Measurements from ENCODE around the gene DCANP1.

The DCANP1 gene

DNA sequence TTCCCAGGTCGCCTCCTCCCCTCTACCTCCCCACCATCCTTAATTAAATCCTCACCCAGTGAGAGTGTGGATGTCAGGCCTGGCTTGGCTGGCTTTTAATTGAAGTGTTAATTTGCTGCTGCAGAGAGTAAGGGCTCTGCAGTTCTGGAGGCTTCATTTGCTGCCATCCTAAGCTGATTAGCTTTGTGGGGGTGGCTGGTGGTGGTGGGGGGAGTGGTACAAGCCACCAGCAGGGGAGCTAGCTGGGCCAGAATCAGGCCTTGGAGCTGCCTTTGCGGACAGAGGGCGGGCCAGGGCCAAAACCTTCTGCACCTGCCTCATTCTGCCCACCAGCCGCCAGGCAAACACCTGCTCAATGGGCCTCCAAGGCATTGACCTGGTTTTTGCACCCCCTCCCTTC is 31.8 kb upstream of the DCANP1 start:
- DNase-seq: no peak

DNA sequence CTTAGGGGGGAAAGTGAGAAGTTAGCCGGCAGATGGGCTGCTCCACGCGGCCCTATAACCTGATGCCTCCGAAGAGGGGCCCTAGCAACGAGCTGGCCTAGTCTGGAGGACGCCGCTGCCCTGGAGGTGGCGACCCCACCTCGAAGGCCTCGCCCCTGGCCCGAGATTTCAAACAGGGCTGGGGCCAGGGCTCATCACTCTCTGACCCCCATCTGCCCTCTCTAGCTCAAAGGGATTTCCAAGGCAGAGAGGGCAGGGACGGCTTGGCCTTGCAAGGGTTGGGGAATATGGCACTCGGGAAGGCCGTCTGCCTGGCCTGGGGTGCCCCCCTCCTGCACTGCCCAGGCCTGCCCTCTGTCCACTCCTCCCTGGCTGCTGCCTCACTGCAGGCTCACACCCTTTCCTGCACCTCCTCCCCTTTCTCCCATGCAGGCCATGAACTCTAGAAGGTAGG is 30.5 kb upstream of the DCANP1 start:
- DNase-seq: no peak

DNA sequence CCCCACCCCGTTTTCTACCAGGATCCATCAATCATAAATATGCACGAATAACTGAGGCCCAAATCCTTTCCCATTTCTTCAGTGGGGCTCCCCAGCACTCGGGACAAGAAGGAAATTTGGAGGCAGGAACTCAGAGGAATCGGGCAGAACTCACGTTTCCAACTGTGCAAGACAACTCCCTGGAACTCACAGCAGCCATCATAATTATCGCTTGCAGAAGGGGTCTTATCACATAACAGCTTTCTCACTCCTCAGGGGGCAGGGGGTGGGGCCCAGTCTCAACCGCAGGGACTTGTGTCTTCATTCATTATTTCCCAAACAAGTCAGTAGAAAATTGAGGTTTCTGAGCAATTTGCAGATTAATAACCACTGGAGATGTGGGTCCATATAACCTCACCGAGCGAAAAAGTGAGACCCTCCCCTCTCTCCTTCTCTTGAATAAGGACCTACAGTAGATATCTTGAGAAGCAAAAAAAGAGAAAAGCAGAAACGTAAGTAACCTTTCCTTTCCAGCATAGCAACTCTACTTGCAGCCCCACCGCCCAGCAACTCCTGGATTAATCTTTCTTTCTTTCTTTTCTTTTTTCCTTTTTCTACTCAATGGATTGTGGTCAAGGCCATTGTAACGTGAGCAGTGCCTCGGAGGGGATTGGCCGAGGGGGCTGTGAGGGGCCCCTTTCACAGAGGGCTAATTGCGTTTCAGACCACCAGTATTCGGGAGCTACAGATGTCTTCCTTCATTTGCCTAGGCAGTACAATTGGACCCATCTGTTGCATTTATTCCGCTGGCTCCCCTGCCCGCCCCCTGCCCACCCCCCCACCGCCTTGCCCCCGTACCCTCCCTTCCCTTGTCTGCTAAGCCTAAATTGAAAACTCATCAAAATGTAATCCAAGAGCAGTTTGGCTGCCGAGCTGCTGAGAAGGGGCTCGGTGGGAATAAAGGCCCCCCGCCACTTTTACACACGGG is 29.8 kb upstream of the DCANP1 start:
- no peak for DNase-seq

DNA sequence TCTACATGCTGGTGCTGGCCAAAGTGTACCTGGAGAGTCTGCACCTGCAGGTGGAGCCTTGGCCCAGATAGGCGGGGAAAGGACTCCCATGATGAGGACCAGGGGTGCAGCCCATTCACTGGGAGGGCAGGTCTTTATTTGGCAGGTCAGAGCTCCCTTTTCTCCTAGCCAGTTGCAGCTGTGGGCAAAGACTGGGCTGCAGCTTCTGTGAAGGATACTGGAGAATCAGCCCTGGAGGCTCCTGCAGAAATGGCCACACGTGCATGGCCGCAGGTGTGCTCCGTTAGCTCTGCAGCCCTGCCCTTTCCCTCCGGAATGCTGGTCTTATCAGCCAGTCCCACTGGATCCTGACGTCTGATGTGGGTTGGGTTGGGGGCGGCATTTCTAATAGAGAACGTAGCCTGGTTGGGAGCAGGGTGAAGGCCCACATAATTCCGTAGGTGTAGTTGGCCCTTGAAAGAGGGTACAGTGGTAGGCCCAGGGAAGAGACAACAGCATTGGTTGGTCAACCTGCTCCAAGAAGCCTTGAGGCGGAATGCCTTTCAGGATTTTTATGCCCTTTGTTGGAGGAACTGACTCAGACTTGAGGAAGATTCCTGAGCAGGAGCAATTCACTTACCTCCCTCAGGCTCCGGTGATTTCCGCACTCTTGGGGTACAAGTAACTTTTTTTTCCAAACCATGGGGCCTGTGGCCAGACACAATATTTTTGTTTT is 27.0 kb upstream of the DCANP1 start:
- DNase-seq: no peak

DNA sequence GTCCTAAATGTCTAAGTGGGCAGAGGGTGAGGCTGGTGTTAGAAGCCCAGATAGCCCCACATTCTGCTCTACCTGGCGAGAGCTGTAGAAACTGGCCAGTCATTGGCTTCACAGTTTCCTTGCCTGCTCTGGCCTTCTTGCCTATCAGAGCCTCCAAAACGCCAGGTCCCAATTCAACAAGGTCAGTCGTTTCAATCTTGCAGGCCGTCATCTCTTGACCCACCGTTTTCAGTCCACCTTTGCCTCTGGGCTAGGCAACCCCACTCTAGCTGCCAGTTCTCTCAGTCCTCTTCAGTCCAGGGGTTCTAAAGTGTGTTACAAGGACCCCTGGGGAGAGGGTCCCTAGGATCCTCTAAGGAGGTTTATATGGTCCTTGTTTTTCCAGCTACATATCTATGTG is 25.0 kb upstream of the DCANP1 start:
- DNase-seq: no peak

DNA sequence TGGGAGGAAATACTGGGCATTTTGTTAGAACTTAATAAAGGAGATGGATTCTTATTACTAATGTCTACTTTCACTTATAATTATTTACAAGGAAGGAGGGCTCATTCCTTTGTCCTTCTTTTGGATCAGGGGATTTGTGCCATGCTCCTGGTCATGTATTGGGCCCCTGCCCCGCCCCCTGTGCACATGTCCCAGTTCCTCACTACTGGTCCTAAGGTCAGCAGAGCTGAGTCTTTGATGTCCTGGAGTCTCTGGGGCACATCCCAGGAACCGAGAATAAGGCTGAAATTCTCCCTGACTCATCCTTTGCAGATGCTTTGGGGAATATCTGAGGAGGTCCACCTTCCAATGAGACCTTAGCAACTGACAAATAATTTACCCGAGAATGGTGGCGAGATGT is 24.6 kb upstream of the DCANP1 start:
- no peak for DNase-seq

DNA sequence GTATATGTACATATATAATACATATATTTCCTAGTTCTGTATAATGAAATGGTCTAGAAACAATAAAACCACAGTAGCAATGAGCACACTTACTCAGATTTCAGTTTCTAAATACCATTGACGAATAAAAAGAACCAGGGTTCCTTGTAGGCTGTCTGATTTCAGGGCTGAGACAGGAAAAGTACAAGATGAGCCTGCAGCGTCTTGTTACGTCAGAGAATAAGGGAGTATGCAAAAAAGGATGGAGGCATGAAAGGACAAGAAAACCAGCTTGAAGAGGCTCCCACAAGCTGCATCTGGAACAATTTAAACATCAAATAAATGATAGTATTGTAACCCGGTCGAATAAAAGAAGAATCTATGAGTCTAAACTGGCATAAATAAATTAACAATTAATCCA is 22.8 kb upstream of the DCANP1 start:
- no peak for DNase-seq

DNA sequence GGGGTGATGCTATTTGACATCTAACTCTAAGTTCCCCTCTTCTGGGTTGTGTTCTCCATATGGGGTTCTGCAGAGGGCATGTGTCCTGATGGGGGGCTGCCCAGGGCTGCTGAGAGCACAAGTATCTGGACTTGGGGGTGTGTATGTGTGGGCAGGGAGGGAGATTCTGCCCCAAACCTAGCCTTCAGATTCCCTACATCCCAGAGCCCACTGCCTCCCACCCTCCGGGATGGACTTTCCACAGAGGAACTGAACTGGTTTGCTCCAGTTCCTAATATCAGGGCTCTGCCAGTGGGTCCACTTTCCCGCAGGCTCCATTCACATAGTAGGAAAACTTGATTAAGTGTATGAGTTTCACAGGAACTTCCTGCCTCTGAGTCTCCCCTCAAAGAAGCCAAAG is 21.4 kb upstream of the DCANP1 start:
- DNase-seq: no peak

DNA sequence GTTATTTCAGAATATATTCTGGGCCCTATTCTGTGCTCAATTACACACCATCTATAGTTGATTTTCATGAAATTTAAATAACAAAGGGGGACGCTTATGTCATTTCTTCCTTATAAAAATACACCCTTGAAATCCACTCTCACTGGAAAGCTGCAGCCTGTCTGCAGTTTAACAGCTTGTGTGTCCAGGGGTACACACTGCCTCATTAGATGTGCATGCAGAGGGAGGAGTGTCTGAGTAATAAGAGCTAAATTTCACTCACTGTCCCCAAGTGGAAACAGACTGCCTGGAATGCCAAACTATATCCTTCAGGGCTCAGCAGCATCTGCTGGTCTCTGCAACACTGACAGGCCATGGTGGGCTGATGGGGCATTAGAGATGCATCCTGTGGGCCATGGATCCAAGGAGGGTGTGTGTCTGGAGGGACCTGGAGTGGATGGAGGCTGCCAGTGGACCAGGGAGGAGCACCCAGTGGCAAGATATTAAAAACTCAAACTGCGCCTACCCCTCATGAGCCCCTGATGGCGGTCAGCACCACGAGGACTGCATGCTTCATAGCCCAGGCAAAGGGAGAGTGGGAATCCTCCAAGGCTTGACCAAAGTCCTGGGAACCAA is 20.8 kb upstream of the DCANP1 start:
- DNase-seq: no peak

DNA sequence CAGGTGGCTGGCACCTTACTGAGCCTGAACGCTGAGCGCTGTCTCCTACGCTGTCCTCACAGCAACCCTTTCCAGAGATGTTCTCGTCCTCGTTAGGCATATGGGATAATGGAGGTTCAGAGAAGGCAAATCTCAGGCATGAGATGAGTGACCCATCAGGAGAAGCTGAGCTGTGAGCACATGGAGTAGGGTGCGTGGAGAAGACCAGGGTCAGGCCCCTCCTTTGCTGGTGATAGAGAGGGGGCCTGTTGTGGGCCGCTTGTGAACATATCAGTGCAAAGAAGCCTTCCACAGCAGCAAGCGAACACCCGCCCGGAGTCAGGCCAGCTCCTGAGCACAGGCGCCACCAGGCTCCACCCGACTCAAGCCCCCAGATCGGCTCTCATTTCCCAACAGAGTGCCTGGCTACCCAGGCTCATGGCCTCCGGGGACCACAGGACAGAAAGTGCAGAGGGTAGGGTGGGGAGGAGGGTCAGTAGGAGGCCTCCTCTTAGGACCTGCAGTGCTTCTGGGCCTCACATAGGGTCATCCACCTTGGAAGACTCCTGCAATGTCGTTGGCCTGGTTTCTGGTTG is 20.0 kb upstream of the DCANP1 start:
- DNase-seq: no peak

DNA sequence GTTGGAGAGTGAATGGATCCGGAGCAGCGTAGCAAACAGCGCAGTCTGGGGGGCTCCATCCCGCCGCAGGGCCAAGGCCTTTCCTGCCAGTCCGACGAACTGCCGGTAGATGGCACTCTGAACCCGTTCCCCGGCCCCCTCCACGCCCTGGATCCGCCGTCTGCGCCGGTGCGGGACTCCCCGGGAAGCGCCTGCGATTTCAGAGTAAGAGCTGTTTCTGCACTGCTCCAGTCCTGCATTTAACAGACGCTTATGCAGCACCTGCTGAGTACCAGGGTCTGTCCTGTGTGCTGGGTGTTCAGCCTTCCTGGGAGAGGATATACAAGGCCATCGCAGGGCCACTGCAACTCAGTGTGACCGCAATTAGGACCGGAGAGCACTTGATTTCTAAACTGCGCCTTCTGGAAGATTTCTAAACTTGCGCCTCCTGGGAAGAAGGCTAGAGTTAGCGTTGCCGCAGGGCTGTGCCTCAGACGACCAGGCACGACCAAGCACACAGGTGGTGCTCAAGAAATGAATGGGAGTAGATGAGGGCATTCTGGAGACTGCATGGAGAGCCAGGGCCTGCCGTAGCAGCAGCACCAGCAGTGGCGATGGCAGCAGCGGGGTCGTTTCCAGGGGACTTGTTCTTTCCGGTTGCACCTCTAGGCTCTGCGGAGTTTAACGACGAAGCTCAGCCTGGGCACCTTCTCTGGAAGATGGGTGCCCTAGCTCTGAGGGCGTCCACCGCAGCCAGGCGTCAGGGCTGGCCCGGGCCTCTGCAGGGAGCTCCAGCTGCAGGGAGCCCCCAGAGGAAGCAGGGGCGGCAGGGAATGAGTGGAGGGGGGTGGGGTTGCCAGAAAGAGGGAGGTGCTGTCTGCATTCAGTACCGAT is 19.3 kb upstream of the DCANP1 start:
- DNase-seq: no peak

DNA sequence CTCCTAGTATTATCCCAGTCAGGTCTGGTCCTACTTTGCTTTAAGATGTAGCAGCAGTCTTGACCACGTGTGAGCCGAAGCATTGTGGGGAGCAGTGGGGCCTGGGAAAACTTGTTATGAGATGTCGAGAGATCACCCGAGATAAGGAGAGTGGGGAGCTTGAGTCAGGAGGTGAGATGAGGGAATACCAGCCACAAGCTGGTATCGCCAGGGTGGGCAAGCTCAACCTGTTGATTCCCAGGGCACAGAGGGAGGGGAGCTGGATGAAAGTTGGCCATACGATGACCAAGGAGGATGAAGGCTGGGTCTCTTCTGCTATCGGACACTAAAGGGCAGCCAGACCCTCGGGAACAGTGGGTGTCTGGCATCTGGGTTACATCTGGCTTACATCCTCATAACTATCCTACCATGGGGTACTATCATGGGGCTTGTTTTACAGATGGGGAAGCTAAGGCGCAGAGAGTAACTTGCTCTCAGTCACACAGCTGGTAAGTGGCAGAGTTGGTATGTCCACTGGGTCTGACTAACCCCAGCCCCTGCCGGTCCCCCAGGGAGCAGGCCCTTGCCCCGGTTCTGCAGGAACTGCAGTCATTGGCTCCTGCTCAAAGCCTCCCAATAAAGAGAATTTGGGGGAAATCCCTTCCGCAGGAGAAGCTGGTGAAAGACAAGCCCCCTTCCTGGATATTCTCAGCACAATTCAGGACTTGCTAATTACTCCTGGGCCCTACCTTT is 18.4 kb upstream of the DCANP1 start:
- DNase-seq: no peak

DNA sequence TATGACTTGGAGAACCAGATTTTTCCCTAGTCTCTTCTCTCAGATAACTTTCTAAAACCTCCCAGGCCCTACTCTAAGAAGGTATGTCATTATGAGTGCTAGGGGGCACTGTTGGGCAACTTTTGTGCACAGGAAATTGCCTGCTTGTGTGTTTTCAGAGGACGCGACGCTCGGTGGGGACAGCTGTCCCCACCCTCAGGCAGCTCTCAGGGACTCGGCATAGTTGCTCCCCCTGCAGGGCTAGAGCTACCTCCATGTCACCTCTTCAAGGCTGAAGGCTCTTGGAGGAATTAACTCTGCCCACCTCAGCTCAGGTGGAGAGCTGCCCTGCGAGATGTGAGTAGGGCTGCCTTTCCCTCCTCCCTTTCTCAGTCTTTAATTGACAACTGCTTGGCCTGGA is 15.2 kb upstream of the DCANP1 start:
- DNase-seq: peak; percentile 12

DNA sequence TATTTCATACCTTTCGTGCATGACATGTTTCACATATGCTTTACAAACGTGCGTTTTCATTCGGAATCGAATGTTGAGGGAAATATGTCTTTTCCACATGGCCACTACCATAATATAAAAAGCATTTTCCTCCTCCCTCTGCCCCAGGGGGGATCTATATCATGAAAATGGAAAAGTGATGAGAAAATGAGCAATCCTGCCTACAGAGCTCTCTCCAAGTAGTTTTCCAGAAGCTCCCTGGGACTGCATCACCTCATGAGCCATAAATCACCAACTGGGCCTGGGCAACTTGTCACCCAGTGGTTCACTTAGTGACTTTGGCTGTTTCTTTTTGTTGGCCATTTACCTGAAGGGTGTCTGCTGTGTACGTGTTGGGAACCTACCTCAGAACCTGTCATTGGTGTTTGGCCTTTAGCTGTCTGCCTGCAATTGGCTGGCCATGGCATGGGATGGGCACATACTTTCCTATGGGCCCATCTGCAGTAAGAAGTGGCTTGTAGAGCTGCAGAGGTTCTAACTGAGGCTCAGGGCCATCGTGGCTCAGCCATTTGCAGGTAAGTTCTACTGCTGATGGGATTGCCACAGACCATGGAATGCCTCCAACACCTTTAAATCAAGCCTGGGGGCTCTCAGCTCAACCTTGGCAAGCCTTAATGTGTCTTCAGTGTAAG is 14.5 kb upstream of the DCANP1 start:
- DNase-seq: no peak

DNA sequence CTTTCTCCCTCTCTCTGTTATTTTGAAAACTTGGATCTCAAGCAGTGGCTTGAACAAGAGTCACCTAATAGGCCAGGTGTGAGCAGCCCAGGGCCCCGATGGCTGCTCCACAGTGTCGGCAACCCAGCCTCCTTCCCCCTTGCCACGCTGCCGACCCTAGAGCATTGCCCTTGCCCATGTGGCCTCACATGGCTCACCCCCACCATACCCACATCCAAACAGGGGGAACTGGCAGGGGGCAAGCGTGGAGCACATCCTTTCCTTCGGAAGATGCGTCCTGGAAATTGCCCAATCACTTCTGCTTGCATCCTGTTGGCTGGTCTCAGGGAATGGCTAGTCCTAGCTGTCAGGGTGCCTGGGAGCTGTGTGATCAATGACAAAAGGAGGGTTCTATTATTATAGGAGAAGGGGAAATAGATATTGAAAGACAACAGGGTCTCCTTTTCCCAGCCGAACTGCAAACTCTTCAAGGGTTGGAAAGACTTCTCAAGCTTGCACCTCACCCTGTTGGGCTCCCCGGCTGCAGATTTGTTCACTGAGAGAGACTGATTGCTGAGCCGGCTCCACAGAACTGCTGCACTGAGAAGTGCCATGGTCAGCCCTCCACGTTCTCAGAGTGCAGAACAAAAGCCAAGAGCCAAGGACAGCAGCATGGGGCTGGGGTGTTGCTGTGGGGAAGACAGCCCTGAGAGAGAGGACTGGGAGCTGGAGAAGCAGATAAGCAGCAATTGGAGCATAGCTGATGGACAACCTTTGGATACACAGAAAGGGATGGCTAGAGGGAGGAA is 13.3 kb upstream of the DCANP1 start:
- DNase-seq: no peak

DNA sequence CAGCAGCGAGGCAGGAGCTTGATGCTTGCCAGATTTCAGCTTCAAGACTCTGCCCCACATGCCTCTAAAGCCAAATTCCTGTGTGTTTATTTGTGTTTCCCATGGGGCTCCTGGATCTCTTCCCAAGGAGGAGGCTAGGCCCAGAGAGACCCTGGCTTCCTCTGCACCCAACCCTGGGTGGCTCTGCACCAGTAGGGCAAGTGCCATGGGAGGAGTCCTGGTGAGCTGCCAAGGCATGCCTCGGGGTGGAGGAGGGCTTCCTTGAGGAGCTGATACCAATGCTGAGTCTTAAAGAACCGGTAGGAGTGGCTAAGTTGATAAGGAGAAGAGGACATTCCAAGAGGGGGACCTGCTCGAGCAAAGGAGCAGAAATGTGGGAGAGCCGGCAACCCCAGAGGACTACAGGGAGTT is 11.8 kb upstream of the DCANP1 start:
- DNase-seq: no peak

DNA sequence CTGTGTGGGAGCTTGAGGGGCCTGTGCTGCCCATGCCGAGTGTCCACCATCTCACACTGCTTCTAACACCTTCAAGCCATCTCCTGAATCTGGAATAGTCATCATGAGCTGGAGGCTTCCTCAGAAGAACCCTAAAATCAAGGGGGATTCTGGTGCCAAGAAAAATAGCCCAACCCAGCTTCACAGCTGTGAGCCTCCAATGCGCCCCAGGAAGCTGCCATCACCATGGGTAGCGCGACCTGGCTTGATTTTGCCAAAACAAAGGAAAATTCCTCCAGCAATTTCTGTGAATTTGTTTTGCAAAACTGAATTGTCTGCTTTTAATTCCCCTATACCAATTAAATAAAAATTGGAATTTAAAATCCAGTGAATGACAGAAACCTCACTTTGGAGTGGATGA is 11.2 kb upstream of the DCANP1 start:
- no peak for DNase-seq

DNA sequence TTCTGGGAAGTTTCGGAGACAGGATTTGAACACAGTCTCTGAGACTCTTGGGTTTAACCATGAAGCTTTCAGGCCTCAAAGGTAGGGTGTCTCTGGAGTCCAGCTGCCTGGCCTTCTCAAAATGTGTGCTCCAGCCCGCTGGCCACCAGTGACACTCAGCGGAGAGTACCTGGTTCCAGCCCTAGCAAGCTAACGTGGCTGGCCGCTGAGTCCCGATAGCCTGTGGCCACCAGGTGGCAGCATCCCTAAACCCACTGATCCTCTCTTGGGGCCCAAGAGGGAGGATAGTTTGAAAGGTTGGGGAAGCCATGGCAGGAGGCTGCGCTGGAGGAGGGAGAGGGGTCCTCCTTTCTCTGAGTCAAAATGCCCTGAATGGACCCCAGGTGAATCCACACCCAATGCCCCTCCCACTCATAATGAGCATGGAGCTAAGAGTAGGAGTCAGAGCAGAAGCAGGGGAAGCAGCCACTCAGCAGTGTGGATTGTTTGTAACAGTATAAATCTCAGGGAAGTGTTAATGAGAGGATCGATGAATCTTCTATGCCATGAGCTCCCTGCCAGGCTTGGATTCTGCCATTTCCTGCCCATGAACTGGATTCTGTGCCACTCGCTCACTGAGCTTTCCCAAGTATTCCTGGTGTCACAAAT is 10.4 kb upstream of the DCANP1 start:
- DNase-seq: peak; percentile 25

DNA sequence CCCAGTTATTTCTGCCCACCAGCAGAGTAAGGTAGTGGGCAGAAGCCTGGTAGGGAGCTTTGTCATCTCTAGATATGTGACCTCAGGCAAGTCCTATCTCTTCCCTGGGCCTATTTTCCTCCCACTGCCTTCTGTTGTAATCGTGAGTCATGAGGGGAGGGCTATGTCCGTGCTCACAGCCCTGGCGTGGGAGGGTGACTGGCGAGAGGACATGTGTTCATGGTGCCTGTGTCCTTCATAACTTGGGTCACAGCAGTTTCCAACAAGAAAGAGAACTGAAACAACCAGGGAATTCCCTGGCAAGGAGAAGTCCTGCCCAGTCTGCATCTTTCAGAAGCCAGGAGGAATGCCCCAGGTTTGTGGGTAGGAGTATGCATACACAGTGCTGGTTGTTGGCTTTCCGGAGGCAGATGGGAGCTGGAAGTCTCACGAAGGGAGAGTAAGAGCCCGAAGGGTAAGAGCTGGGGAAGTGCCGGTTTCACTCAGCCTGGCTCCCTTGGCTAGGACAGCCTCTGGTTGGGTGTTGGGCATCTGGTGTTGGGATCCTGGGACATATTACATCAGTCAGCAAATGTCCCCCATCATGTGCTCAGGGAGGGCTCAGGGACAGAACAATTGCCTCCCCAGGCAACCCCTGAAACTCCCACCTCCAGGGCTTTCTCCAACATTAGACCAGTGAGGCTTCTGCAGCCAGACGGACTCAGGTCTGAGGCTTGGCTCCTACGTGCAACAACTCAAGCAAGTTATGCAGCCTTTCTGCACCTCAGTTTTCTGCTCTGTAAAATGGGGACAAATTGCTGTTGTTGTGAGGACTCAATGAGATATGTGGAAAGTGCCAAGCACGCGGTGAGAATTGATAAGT is 9.3 kb upstream of the DCANP1 start:
- DNase-seq: no peak
